Measurements from ENCODE around the gene APOOL.

GRCh38 chrX:85003655-85004244 is at the start of gene APOOL:
- TF ChIP-seq TAF1 (IDR thresholded peaks at IDR 0.05; ENCODE audit: low read depth, low read length) (peak; percentile 53; the same call in 1 of the 2 replicates), POLR2AphosphoS5 (IDR thresholded peaks at IDR 0.05; ENCODE audit: low read depth, low read length) (0 out of 2 replicates have a peak, but pooled peaks have one; percentile 24), POLR2A (IDR thresholded peaks at IDR 0.05; ENCODE audit: low read depth, low read length) (peak; percentile 70), SPI1 (IDR thresholded peaks at IDR 0.05; ENCODE audit: low read depth, low read length) (no peak)
